Measurements from ENCODE around the gene BUD13.

- TF ChIP-seq RAD21 (conservative IDR thresholded peaks at IDR 0.05 in 1 of 2, IDR thresholded peaks at IDR 0.05 in 1 of 2) (no peak), PHF8 (IDR thresholded peaks at IDR 0.05; ENCODE audit: borderline replicate concordance, low read depth) (no peak), MAFK (IDR thresholded peaks at IDR 0.05; ENCODE audit: partially characterized antibody) (no peak), CTCF (IDR thresholded peaks at IDR 0.05) (no peak), MAZ (IDR thresholded peaks at IDR 0.05; ENCODE audit: borderline replicate concordance, low read depth, low read length) (no peak), HDAC2 (IDR thresholded peaks at IDR 0.05) (no peak), HEYL (CRISPR knock-in tag; IDR thresholded peaks at IDR 0.05) (no peak), MYC (IDR thresholded peaks at IDR 0.05; ENCODE audit: borderline replicate concordance, low read length) (no peak), ZNF302 (CRISPR knock-in tag; IDR thresholded peaks at IDR 0.05) (no peak), CHD4 (IDR thresholded peaks at IDR 0.05; ENCODE audit: borderline replicate concordance) (no peak), REST (IDR thresholded peaks at IDR 0.05) (no peak)
Observed at GRCh38 chr11:116813170-116813569, 40.4 kb upstream of the BUD13 start.
